ENCODE results near the gene PLEKHG5. TPM values are rescaled to one million over a fixed set of nuclear protein-coding genes. Genes with fewer than 3 reads are reported as not detected.

Gene PLEKHG5
- total RNA-seq, 4 donors from 2014 or later: 5.8 to 12.0 (median 8.4) TPM

- no peak for DNase-seq
- intact Hi-C loops (cut with DNase I): no loop called here
- Histone ChIP-seq H3K9me3 (no peaks in the 10 kb centered on the region), H3K4me3 (replicated peaks in 1 of 3) (no peak overlapping the region), H3K27me3 (no peaks in the 10 kb centered on the region), H3K36me3 (peaks cover 0 to 12% of the 10 kb centered on the region in 2 donors), H3K4me1 (no peaks in the 10 kb centered on the region), H3K27ac (no peak overlapping the region)
- WGBS, 2 donors: 81 to 86% methylated on average over 28 to 45 of the region's 67 CpGs
- TF ChIP-seq POLR2A (IDR thresholded peaks at IDR 0.05): no peak
- TF ChIP-seq, protein P1, sequence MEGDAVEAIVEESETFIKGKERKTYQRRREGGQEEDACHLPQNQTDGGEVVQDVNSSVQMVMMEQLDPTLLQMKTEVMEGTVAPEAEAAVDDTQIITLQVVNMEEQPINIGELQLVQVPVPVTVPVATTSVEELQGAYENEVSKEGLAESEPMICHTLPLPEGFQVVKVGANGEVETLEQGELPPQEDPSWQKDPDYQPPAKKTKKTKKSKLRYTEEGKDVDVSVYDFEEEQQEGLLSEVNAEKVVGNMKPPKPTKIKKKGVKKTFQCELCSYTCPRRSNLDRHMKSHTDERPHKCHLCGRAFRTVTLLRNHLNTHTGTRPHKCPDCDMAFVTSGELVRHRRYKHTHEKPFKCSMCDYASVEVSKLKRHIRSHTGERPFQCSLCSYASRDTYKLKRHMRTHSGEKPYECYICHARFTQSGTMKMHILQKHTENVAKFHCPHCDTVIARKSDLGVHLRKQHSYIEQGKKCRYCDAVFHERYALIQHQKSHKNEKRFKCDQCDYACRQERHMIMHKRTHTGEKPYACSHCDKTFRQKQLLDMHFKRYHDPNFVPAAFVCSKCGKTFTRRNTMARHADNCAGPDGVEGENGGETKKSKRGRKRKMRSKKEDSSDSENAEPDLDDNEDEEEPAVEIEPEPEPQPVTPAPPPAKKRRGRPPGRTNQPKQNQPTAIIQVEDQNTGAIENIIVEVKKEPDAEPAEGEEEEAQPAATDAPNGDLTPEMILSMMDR (IDR thresholded peaks at IDR 0.05): no peak
These were observed 20.1 kb downstream of the PLEKHG5 start for GRCh38 chr1:6471086-6471969.

GRCh38 chr1:6470132-6471085, 21.1 kb downstream of the PLEKHG5 start:
- no peaks in the 10 kb centered on the region for H3K4me1 ChIP-seq
- no peaks in the 10 kb centered on the region for H3K9me3 ChIP-seq
- no peaks in the 10 kb centered on the region for H3K27me3 ChIP-seq
- 83 to 90% methylated on average over 48 to 61 of the region's 67 CpGs for WGBS, 2 donors
- peaks cover 0 to 12% of the 10 kb centered on the region in 2 donors for H3K36me3 ChIP-seq
- no peak for TF ChIP-seq POLR2A (IDR thresholded peaks at IDR 0.05)
- TF ChIP-seq, protein P1 (IDR thresholded peaks at IDR 0.05): no peak
- no peak overlapping the region for H3K4me3 ChIP-seq (replicated peaks in 1 of 3)
- intact Hi-C loops (cut with DNase I): no loop called here
- H3K27ac ChIP-seq: no peak overlapping the region
- no peak for DNase-seq

GRCh38 chr1:6468729-6469461, 22.6 kb downstream of the PLEKHG5 start:
- DNase-seq: no peak
- no peak overlapping the region for H3K4me3 ChIP-seq (replicated peaks in 1 of 3)
- TF ChIP-seq, protein P1 (IDR thresholded peaks at IDR 0.05): no peak
- TF ChIP-seq POLR2A (IDR thresholded peaks at IDR 0.05): no peak
- no peaks in the 10 kb centered on the region for H3K9me3 ChIP-seq
- intact Hi-C loops (cut with DNase I): no loop called here
- peaks cover 0 to 12% of the 10 kb centered on the region in 2 donors for H3K36me3 ChIP-seq
- no peaks in the 10 kb centered on the region for H3K27me3 ChIP-seq
- H3K27ac ChIP-seq: no peak overlapping the region
- WGBS, 2 donors: 96 to 97% methylated on average over 11 to 13 of the region's 13 CpGs
- no peaks in the 10 kb centered on the region for H3K4me1 ChIP-seq

DNA sequence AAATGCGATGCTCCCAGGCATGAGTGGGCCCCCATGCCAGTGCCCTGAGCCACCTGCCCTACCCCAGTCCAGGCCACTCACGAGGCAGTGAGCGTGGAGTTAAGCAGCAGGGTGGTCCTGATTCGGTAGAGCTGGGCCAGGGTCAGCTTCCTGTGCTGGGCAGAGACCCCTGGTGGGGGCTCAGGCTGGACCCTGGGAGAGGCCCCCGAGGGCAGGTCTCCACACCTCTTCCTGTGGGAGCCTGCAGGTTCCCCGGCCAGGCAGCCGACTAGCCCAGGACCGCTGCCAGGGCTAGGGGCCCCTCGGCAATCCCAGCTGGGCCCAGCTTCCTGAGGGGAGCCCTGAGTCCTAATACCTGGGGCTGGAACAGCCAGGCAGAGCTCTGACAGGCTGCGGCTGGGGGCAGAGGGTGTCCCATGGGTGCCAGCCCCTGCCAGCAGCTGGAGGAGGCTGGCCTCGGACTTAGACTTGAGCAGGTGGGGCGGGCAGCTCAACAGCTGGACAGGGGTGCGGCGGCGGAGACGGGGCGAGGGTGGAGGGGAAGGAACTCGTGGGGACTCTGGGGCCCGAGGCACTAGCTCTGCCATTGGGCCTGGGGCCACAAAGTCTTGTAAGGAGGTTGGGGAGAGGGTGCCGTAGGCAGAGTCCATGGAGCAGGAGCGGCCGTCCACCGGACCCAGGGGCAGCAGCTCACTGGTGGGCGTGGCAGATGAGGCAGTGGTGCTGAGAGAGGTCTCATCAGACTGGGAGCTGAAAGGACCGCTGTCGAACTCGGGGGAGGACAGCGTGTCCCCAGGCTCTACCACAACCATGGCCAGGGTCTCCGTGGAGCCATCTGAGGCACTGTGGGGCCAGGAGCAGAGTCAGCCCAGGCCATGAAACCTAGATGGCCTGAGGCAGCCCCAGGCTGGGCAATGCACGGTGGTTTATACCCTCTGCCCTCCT, 23.5 kb downstream of the PLEKHG5 start:
- H3K36me3 ChIP-seq: peaks cover 0 to 12% of the 10 kb centered on the region in 2 donors

More for the DNA sequence above, 23.5 kb downstream of the PLEKHG5 start:
- WGBS, 2 donors: 92 to 98% methylated on average over 17 to 28 of the region's 30 CpGs
- DNase-seq: no peak
- TF ChIP-seq, protein P1 (IDR thresholded peaks at IDR 0.05): no peak
- TF ChIP-seq POLR2A (IDR thresholded peaks at IDR 0.05): no peak
- intact Hi-C loops (cut with DNase I): no loop called here
- no peaks in the 10 kb centered on the region for H3K9me3 ChIP-seq
- no peak overlapping the region for H3K27ac ChIP-seq
- no peaks in the 10 kb centered on the region for H3K27me3 ChIP-seq
- no peak overlapping the region for H3K4me3 ChIP-seq (replicated peaks in 1 of 3)
- no peaks in the 10 kb centered on the region for H3K4me1 ChIP-seq
